Activated naive CD4-positive, alpha-beta T cell treated with anti-CD3 and anti-CD28 coated beads for 36 hours (primary cell): ENCODE data around the gene KICS2. TPM values are rescaled to one million over a fixed set of nuclear protein-coding genes. Genes with fewer than 3 reads are reported as not detected.
A peak's percentile ranks its signal among the peaks of the same experiment; 100 is the strongest.

Experiments
- CTCF ChIA-PET: fragments of 350-600 bp; sonication (Branson Sonifier 250); formaldehyde crosslinking; loops from one replicate; lab custom pipeline; 2021; ENCODE audit warnings: antibody characterized with exemption; lab: Charles Lee
- DNase-seq: peaks from one replicate; pipeline ENCODE4 v3.0.0-alpha.2; 2020
- H3K27ac Mint-ChIP-seq: one replicate; pipeline ENCODE4 v1.8.0; 2021; ENCODE audit warnings: mild to moderate bottlenecking, mixed read lengths
- H3K27me3 Mint-ChIP-seq: one replicate; pipeline ENCODE4 v1.8.0; 2021; ENCODE audit warnings: low read depth, mixed read lengths
- H3K36me3 Mint-ChIP-seq: one replicate; pipeline ENCODE4 v1.8.0; 2021; ENCODE audit warnings: low read depth, mixed read lengths
- H3K4me1 Mint-ChIP-seq: one replicate; pipeline ENCODE4 v1.8.0; 2021; ENCODE audit warnings: low read depth, mixed read lengths
- H3K4me3 Mint-ChIP-seq: one replicate; pipeline ENCODE4 v1.8.0; 2021; ENCODE audit warnings: mild to moderate bottlenecking, moderate library complexity, mixed read lengths
- H3K9me3 Mint-ChIP-seq: one replicate; pipeline ENCODE4 v1.8.0; 2021; ENCODE audit warnings: mixed read lengths
- intact Hi-C: fragments of 100-400 bp; cut with micrococcal nuclease; formaldehyde crosslinking; loops from one replicate; pipeline ENCODE4 v1.15.1; 2023
- total RNA-seq, 2 experiments: library from RNA; stranded (reverse); gene quantifications; one replicate each; pipeline ENCODE4 v1.2.3, GENCODE V29; 2021

KICS2 gene
- 10 to 100 TPM; 13.3 to 15.6 TPM for total RNA-seq

DNA sequence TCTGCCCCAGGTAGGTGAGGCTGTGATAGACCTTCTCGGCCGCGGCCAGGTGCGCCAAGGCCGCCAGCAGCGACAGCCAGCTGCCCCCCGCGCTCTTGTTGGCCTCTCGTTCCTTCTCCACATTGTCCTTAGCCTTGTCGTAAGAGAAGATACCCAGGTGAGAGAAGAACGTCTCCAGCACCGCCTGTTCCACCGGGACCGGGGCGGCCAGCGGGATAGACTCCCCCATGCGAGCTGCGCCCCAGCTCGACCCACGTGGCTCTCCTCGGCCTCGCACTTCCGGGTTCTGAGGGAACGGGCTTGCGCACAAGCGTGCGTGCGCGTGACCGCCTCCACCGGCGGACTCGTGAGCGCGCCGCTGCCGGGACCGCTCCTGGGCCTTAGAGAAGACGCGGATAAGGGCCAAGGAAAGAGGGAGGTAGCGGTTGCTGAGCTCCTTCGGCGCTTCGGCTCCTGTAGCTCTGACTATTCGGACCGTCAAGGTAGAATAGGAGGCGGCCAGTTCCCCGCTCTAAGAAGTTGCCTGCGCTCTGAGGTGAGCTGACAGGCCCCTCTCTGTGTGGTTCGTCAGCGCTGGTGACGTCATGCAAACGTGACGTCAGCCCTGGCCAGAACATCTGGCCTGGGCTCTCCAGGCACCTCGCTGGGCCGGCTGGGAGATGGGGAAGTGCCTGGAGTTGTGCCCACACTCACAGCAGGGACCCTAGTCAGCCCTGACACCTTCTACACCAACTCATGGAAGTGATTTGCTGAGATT lies at the start of gene KICS2:
TSS of gene KICS2 (minus strand) at position 288 of the 757 bp plus-strand sequence. CDS start at position 229, 59 bp downstream.
- peak within 1 kb of the TSS; percentile 91 for H3K27ac Mint-ChIP-seq
- peaks cover 26% of the 10 kb centered on the region for H3K4me1 Mint-ChIP-seq
- peak; percentile 92 for DNase-seq
- H3K36me3 Mint-ChIP-seq = peaks cover 4% of the 10 kb centered on the region
- H3K4me3 Mint-ChIP-seq = peak within 1 kb of the TSS; percentile 92
- no peaks in the 10 kb centered on the region for H3K27me3 Mint-ChIP-seq
- CTCF ChIA-PET = no interaction called here
- H3K9me3 Mint-ChIP-seq = no peaks in the 10 kb centered on the region
- intact Hi-C loops = loop anchor here (1.0 to 5.0 kb wide), 6 partner anchors 182 to 945 kb away; partner anchors contain the start of genes LEMD3, SRGAP1, TBK1 and XPOT

DNA sequence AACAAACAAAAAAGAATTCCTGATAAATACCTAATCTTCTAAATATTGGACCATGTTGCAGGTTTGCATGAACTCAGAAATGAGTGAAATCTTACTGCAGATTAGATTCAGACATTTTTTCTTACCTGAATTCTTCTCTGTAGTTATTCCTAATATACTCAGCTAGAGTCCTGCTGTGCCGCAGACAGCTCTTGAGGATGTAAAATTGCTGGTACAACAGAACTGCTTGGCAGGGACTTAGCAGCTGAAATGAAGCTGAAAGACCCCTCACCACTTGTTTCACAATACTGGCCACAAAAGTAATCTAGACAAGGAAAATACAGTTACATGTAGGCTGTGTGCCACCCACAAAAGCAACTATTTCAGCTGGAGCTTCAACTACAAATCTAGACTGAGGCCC lies 48.3 kb upstream of the KICS2 start:
- intact Hi-C loops = no loop called here
- no peaks in the 10 kb centered on the region for H3K4me1 Mint-ChIP-seq

DNA sequence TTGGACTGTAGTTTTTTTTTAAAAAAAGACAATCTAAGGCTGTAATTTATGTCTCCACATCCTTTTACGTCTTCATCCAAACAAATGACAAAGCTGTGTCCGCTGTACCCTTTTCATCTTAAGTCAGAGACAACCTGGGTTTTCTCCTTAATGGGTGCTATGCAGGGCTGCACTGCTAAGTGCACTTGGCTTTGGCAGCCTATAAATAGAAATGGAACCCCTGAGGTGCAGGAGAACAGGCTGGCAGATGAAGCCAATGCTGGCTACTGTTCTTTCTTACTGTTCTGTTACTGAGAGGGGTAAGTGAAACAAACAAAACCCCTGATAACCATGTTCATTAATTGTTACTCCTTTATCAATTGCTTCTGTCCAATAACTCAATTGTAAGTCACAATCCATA lies 47.1 kb upstream of the KICS2 start:
- no peaks in the 10 kb centered on the region for H3K36me3 Mint-ChIP-seq
- H3K27ac Mint-ChIP-seq = no peak overlapping the region
- intact Hi-C loops = no loop called here
- DNase-seq = no peak
- CTCF ChIA-PET = interaction anchor here (0.6 kb wide), 1 partner anchor 644 kb away, joined by 3 read pairs; no protein-coding TSS in a partner anchor
- no peak overlapping the region for H3K4me3 Mint-ChIP-seq
- H3K9me3 Mint-ChIP-seq = no peaks in the 10 kb centered on the region
- H3K27me3 Mint-ChIP-seq = no peaks in the 10 kb centered on the region
- H3K4me1 Mint-ChIP-seq = no peaks in the 10 kb centered on the region

More for the DNA sequence above, 48.3 kb upstream of the KICS2 start:
- no peak overlapping the region for H3K4me3 Mint-ChIP-seq
- H3K9me3 Mint-ChIP-seq = no peaks in the 10 kb centered on the region
- H3K27ac Mint-ChIP-seq = no peak overlapping the region
- no peaks in the 10 kb centered on the region for H3K36me3 Mint-ChIP-seq
- no peaks in the 10 kb centered on the region for H3K27me3 Mint-ChIP-seq
- DNase-seq = no peak
- CTCF ChIA-PET = interaction anchor here (1.1 kb wide), 1 partner anchor 14 kb away, joined by 3 read pairs; no protein-coding TSS in a partner anchor

DNA sequence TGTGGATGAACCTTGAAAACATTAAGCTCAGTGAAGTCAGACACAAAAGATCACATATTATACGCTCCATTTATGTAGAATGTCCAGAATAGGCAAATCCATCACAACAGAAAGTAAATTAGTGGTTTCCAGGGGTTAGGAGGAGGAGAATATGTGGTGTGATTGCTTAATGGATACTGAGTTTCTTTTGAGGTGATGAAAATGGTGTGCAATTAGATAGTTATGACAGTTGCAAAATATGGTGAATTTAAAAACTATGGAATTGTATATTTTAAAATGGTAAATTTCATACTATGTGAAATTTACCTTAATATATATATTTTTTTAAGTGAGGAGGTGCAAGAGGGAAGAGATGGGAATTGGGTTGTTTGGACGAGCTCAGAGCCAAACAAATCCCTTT lies 46.3 kb upstream of the KICS2 start:
- intact Hi-C loops = no loop called here
- Mint-ChIP-seq H3K4me3 (no peak overlapping the region), H3K9me3 (no peaks in the 10 kb centered on the region), H3K36me3 (no peaks in the 10 kb centered on the region), H3K4me1 (no peaks in the 10 kb centered on the region), H3K27ac (no peak overlapping the region), H3K27me3 (no peaks in the 10 kb centered on the region)
- DNase-seq = no peak
- CTCF ChIA-PET = interaction anchor here (0.6 kb wide), 1 partner anchor 643 kb away, joined by 3 read pairs; no protein-coding TSS in a partner anchor

DNA sequence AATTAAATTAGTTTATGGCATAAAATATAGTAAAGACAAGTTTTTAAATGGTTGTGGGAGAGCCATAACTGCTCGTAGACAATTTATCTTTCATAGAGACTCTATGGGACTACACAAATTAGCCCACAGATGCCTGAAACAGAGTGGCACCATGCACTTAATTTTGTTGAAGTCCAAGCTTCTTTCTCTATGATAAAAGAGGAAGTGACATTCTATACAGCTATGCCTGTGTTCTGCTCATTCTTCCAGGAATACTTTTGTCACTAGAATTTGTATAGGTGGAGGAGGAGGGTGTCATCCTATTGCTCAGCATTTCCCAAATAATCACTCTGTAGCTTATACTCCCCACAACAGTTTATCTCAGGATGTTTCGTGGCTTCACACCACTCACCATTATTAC lies 43.7 kb upstream of the KICS2 start:
- no peaks in the 10 kb centered on the region for H3K4me1 Mint-ChIP-seq
- DNase-seq = no peak
- no peaks in the 10 kb centered on the region for H3K9me3 Mint-ChIP-seq
- H3K36me3 Mint-ChIP-seq = no peaks in the 10 kb centered on the region
- no peaks in the 10 kb centered on the region for H3K27me3 Mint-ChIP-seq
- intact Hi-C loops = no loop called here
- no peak overlapping the region for H3K27ac Mint-ChIP-seq
- CTCF ChIA-PET = no interaction called here
- no peak overlapping the region for H3K4me3 Mint-ChIP-seq

DNA sequence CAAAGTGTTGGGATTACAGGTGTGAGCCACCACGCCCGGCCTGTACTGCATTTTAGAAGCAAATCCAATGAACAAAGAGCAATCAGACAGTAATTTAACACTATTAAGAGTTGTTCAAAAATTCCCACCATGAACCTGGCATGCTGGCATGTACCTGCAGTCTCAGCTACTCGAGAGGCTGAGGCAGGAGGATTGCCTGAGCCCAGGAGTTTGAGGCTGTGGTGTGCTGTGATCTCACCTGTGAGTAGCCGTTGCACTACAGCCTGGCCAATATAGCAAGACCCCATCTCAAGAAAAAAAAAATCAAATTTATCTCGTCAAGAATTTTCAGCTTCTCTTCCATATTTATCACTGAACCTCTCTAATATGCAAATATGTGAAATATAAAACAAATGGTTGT lies 39.7 kb upstream of the KICS2 start:
- no peak overlapping the region for H3K4me3 Mint-ChIP-seq
- H3K36me3 Mint-ChIP-seq = no peaks in the 10 kb centered on the region
- H3K4me1 Mint-ChIP-seq = no peaks in the 10 kb centered on the region
- H3K9me3 Mint-ChIP-seq = no peaks in the 10 kb centered on the region
- CTCF ChIA-PET = no interaction called here
- H3K27ac Mint-ChIP-seq = no peak overlapping the region
- no peaks in the 10 kb centered on the region for H3K27me3 Mint-ChIP-seq
- no peak for DNase-seq
- intact Hi-C loops = no loop called here

DNA sequence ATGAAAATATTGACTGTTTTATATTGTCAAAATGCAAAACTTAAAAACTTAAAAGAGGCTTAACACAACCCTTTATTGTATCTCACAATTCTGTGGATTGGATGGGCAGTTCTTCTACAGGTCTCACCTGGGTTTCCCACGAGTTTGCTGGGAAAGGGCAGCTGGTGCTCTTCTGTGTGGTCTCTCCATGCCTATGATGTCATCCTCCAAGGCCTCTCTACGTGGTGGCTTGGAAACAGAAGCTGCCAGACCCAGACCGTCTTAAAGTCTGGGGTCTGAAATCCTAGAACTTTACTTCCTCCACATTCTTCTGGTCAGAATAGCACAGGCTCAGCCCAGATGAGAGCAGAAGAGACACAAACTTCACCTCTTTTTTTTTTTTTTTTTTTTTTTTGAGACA lies 36.5 kb upstream of the KICS2 start:
- no peaks in the 10 kb centered on the region for H3K27me3 Mint-ChIP-seq
- no peak overlapping the region for H3K27ac Mint-ChIP-seq
- no peak overlapping the region for H3K4me3 Mint-ChIP-seq
- CTCF ChIA-PET = interaction anchor here (1.0 to 1.6 kb wide), 3 partner anchors 9 to 134 kb away, joined by 3 to 6 read pairs (median 3); no protein-coding TSS in a partner anchor
- intact Hi-C loops = loop anchor here (5.0 to 10.0 kb wide), 2 partner anchors 154 to 1156 kb away; no protein-coding TSS in a partner anchor
- H3K36me3 Mint-ChIP-seq = no peaks in the 10 kb centered on the region
- no peak for DNase-seq
- H3K9me3 Mint-ChIP-seq = no peaks in the 10 kb centered on the region
- no peaks in the 10 kb centered on the region for H3K4me1 Mint-ChIP-seq

DNA sequence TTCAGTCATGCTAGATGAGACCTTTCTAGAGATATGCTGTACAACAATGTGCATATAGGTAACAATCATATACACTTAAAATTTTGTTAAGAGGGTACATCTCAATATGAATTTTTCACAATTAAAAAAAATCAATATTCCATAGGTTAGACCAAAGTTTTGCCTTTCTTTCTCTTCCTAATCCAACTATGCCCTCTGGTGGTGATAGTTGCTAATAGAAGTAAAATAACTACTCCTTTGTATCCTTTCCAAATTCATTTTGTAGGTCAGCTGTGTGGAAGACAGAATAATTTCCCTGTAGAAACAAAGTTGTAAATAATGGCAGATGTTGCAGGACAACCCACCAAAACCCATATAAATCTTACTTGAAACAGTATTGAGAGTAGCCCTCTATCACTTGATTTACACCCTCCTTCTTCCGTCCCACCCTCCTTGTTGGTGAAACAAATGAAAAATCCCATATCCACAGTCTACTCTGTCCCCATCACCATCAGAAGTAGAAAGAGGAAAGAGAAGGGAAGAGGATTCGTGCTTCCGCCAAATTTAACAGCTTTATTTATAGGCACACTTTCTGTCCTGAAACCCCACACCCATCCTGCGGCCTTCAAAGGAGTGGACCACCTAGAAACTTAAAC lies 34.2 kb upstream of the KICS2 start:
- Mint-ChIP-seq H3K4me1 (no peaks in the 10 kb centered on the region), H3K36me3 (no peaks in the 10 kb centered on the region), H3K4me3 (no peak overlapping the region), H3K9me3 (no peaks in the 10 kb centered on the region), H3K27ac (no peak overlapping the region), H3K27me3 (no peaks in the 10 kb centered on the region)
- intact Hi-C loops = loop anchor here (1.0 to 10.0 kb wide), 7 partner anchors 151 to 1154 kb away; partner anchors contain the start of genes DPY19L2 and SRGAP1
- DNase-seq = no peak
- CTCF ChIA-PET = interaction anchor here (0.6 to 1.6 kb wide), 11 partner anchors 14 to 426 kb away, joined by 3 to 4 read pairs (median 3); partner anchors contain the start of gene C12orf56

DNA sequence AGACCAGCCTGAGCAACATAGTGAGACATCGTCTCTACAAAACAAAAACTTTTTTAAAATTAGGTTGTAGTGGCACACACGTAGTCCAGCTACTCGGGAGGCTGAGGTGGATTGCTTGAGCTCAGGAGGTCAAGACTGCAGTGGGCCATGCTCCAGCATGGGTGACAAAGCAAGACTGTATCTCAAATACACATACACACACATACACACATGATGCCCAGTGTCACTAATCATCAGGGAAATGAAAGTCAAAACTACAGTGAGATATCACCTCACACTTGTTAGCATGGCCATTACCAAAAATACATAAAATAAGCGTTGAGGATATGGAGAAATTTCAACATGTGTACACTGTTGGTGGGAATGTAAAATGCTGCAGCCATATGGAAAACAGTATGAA lies 33.2 kb upstream of the KICS2 start:
- Mint-ChIP-seq H3K4me3 (no peak overlapping the region), H3K4me1 (no peaks in the 10 kb centered on the region), H3K27me3 (no peaks in the 10 kb centered on the region), H3K36me3 (no peaks in the 10 kb centered on the region), H3K9me3 (no peaks in the 10 kb centered on the region), H3K27ac (no peak overlapping the region)
- no peak for DNase-seq
- CTCF ChIA-PET = interaction anchor here (0.6 to 1.6 kb wide), 4 partner anchors 50 to 396 kb away, joined by 3 to 4 read pairs (median 4); partner anchors contain the start of gene C12orf56
- intact Hi-C loops = loop anchor here (5.0 to 10.0 kb wide), 2 partner anchors 150 to 1153 kb away; no protein-coding TSS in a partner anchor

DNA sequence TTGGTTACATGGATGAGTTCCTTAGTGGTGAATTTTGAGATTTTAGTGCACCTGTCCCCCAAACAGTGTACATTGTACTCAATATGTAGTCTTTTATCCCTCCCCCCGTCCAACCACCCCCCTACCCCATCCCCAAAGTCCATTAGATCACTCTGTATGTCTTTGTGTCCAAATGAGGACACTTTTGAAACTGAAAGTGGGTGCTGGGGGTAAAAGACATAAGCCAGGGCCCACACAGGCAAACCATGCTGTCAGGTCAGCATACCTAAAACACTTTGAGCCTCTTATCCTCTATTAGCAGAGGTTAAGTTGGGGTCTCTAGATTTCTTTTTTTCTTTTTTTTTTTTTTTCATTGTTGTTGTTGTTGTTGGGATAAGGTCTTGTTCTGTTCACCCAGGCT lies 31.3 kb upstream of the KICS2 start:
- CTCF ChIA-PET = no interaction called here
- H3K27ac Mint-ChIP-seq = no peak overlapping the region
- no peak overlapping the region for H3K4me3 Mint-ChIP-seq
- intact Hi-C loops = loop anchor here (10.0 kb wide), 1 partner anchor 149 kb away; no protein-coding TSS in a partner anchor
- H3K27me3 Mint-ChIP-seq = no peaks in the 10 kb centered on the region
- H3K36me3 Mint-ChIP-seq = no peaks in the 10 kb centered on the region
- H3K9me3 Mint-ChIP-seq = no peaks in the 10 kb centered on the region
- no peaks in the 10 kb centered on the region for H3K4me1 Mint-ChIP-seq
- DNase-seq = no peak

DNA sequence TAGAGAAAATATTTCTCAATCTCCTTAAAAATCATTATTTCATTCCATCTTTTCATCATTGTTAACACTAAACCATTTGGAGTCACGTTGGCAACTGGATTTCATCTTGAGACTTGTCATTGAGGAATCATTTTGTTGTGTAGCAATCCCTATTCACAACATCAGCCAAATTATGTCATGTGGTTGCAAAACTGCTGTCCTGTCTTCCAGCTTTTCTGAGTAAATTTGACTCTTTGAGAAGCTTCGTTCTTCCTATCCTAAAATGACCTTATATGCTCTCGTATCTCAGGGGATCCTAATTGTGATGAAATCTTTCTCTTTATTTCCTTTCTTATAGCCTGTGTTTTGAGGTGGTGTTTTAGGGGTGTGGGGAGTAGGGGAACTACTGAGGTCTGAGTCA lies 30.6 kb upstream of the KICS2 start:
- Mint-ChIP-seq H3K27ac (no peak overlapping the region), H3K27me3 (no peaks in the 10 kb centered on the region)
- intact Hi-C loops = loop anchor here (10.0 kb wide), 1 partner anchor 148 kb away; no protein-coding TSS in a partner anchor

DNA sequence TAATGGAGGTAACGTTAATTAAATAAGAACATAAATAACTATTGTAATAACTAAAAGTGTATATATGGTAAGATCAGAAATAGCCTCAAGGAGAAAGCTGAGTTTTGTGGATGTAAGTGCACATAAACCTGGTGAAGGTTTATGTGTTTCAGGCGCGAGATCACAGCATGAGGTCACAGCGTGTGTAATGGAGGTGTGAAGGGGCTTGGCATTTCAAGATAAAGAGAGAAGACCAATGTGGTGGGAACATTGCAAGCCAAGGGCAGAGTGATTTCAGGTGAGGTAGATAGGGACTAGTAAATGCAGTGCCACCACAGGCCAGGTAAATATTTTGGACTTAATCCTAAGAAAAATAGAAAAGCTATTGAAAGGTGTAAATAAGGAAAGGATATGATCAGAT lies 21.7 kb upstream of the KICS2 start:
- H3K27me3 Mint-ChIP-seq = peaks cover 2% of the 10 kb centered on the region
- CTCF ChIA-PET = no interaction called here
- H3K4me1 Mint-ChIP-seq = no peaks in the 10 kb centered on the region
- intact Hi-C loops = no loop called here
- no peaks in the 10 kb centered on the region for H3K36me3 Mint-ChIP-seq
- H3K9me3 Mint-ChIP-seq = no peaks in the 10 kb centered on the region
- no peak overlapping the region for H3K4me3 Mint-ChIP-seq
- no peak overlapping the region for H3K27ac Mint-ChIP-seq
- no peak for DNase-seq

More for the DNA sequence above, 30.6 kb upstream of the KICS2 start:
- Mint-ChIP-seq H3K4me3 (no peak overlapping the region), H3K4me1 (no peaks in the 10 kb centered on the region), H3K36me3 (no peaks in the 10 kb centered on the region), H3K9me3 (no peaks in the 10 kb centered on the region)
- DNase-seq = no peak
- CTCF ChIA-PET = no interaction called here
